Keratinocyte (primary cell): ENCODE measurements around the gene HIPK1. TPM values are rescaled to one million over a fixed set of nuclear protein-coding genes. Genes with fewer than 3 reads are reported as not detected.

ENCODE experiments used
- DNase-seq: peaks from one replicate; pipeline ENCODE4 v3.0.0-alpha.2; 2011; ENCODE audit warnings: low read depth, missing footprints, low spot score
- FAIRE-seq: peaks from 2 replicates; lab custom pipeline; 2011; peaks lifted over from hg19 to GRCh38; lab: Jason Lieb, UNC
- H2AFZ ChIP-seq: 2 replicates; pipeline ENCODE4 v1.6.0; 2012; ENCODE audit warnings: low read length, control low read depth, inconsistent platforms; ENCODE audit not compliant: control insufficient read depth
- H3K27ac ChIP-seq: 2 replicates; pipeline ENCODE4 v1.5.1; 2011; ENCODE audit warnings: low read length; ENCODE audit not compliant: control insufficient read depth, insufficient read depth
- H3K27me3 ChIP-seq: 3 replicates; pipeline ENCODE4 v1.6.0; 2011; ENCODE audit warnings: low read length; ENCODE audit not compliant: control insufficient read depth, insufficient read depth; ENCODE audit errors: extremely low read depth
- H3K36me3 ChIP-seq, 2 experiments: 2 replicates in 1 of 2; 3 replicates in 1 of 2; pipeline ENCODE4 v1.5.1; 2011; ENCODE audit warnings: low read length in 2 of 2, mild to moderate bottlenecking in 1 of 2; ENCODE audit not compliant: control insufficient read depth in 2 of 2, insufficient read depth in 2 of 2; ENCODE audit errors: extremely low read depth in 1 of 2
- H3K4me1 ChIP-seq: 3 replicates; pipeline ENCODE4 v1.5.1; 2011; ENCODE audit warnings: low read length; ENCODE audit not compliant: control insufficient read depth, insufficient read depth; ENCODE audit errors: extremely low read depth
- H3K4me2 ChIP-seq: 3 replicates; pipeline ENCODE4 v1.6.0; 2011; ENCODE audit warnings: low read depth, low read length; ENCODE audit not compliant: control insufficient read depth, insufficient read depth; ENCODE audit errors: extremely low read depth
- H3K4me3 ChIP-seq, 3 experiments: fragments of 200-600 bp in 1 of 3; sonication (generic) in 1 of 3; 2 replicates in 2 of 3; 3 replicates in 1 of 3; pipeline ENCODE4 v1.5.1; 2011 to 2016; ENCODE audit warnings: low read length in 3 of 3, mild to moderate bottlenecking in 3 of 3, control low read depth in 2 of 3, inconsistent platforms in 1 of 3, low read depth in 1 of 3, mixed read lengths in 1 of 3, mixed run types in 1 of 3, moderate library complexity in 1 of 3; ENCODE audit not compliant: control insufficient read depth in 2 of 3, insufficient read depth in 2 of 3; ENCODE audit errors: extremely low read depth in 1 of 3
- H3K79me2 ChIP-seq: 2 replicates; pipeline ENCODE4 v1.6.0; 2012; ENCODE audit warnings: low read length; ENCODE audit not compliant: control insufficient read depth, insufficient read depth
- H3K9ac ChIP-seq: 3 replicates; pipeline ENCODE4 v1.6.0; 2011; ENCODE audit warnings: low read length; ENCODE audit not compliant: control insufficient read depth, insufficient read depth; ENCODE audit errors: extremely low read depth
- H3K9me1 ChIP-seq: 3 replicates; pipeline ENCODE4 v1.6.0; 2011; ENCODE audit warnings: low read length; ENCODE audit not compliant: control insufficient read depth, insufficient read depth; ENCODE audit errors: extremely low read depth
- H3K9me3 ChIP-seq: 2 replicates; pipeline ENCODE4 v1.5.1; 2012; ENCODE audit warnings: low read depth, low read length; ENCODE audit not compliant: control insufficient read depth
- H4K20me1 ChIP-seq: 3 replicates; pipeline ENCODE4 v1.6.0; 2011; ENCODE audit warnings: low read length; ENCODE audit not compliant: control insufficient read depth, insufficient read depth; ENCODE audit errors: extremely low read depth
- CTCF ChIP-seq, 3 experiments: IDR thresholded peaks in 1 of 3; conservative IDR thresholded peaks in 1 of 3; optimal IDR thresholded peaks in 1 of 3; 2 replicates in 2 of 3; 3 replicates in 1 of 3; pipeline versions ENCODE3 to v1.5.1; 2011; ENCODE audit warnings: low read length in 3 of 3, mild to moderate bottlenecking in 3 of 3, moderate library complexity in 2 of 3, control low read depth in 1 of 3, inconsistent platforms in 1 of 3; ENCODE audit not compliant: insufficient read depth in 2 of 3; ENCODE audit errors: extremely low read depth in 1 of 3
- EZH2 ChIP-seq: IDR thresholded peaks from one replicate; pipeline ENCODE4 v1.6.1; 2012; ENCODE audit warnings: inconsistent platforms, mild to moderate bottlenecking, low read length, moderate library complexity
- dilution Hi-C: fragments of 300-500 bp; cut with MboI; formaldehyde crosslinking; loops from one replicate; pipeline ENCODE4 v1.7.0; 2020; ENCODE audit warnings: low sequenced_read_pairs; ENCODE audit not compliant: extremely low pct_ligation_motif_present
- polyA plus RNA-seq, 5 experiments: library from polyadenylated mRNA; depleted of rRNA in 3 of 5; stranded (reverse) in 3 of 5; stranded (forward) in 1 of 5; unstranded in 1 of 5; fragments of >200 nt; gene quantifications; 1 replicate in 1 of 5; 2 replicates in 3 of 5; 3 replicates in 1 of 5; pipeline versions ENCODE4 v1.2.1 to v1.2.3, GENCODE V29; 2011 to 2012; ENCODE audit warnings: missing spikeins in 2 of 5, low read depth in 1 of 5, low replicate concordance in 1 of 5

HIPK1 gene
- polyA plus RNA-seq, 1 donor (not counting 4 experiments of a cell fraction or from before 2014, with no cell fraction given), result 19.9 TPM

- Histone ChIP-seq H3K9ac (no peak overlapping the region), H3K4me2 (no peak overlapping the region), H3K4me3 (no peak overlapping the region), H3K27me3 (no peaks in the 10 kb centered on the region), H2AFZ (no peak overlapping the region), H4K20me1 (no peaks in the 10 kb centered on the region), H3K36me3 (no peaks in the 10 kb centered on the region), H3K27ac (no peak overlapping the region), H3K4me1 (peaks cover 11% of the 10 kb centered on the region), H3K79me2 (no peaks in the 10 kb centered on the region), H3K9me1 (no peaks in the 10 kb centered on the region), H3K9me3 (no peaks in the 10 kb centered on the region)
- TF ChIP-seq CTCF (optimal IDR thresholded peaks at IDR 0.05 in 1 of 3, IDR thresholded peaks at IDR 0.05 in 1 of 3, conservative IDR thresholded peaks at IDR 0.05 in 1 of 3; ENCODE audit: extremely low read depth in 1 of 3, insufficient read depth in 2 of 3, low read length in 3 of 3) (no peak), EZH2 (no peak)
- dilution Hi-C loops, result no loop called here
- FAIRE-seq, result no peak
- no peak for DNase-seq
These were observed 53.8 kb downstream of the HIPK1 start for GRCh38 chr1:113982949-113983348.

- DNase-seq (no peak), FAIRE-seq (no peak)
- Histone ChIP-seq H3K4me3 (no peak overlapping the region), H3K79me2 (no peaks in the 10 kb centered on the region), H3K36me3 (no peaks in the 10 kb centered on the region), H2AFZ (no peak overlapping the region), H3K9me3 (no peaks in the 10 kb centered on the region), H4K20me1 (no peaks in the 10 kb centered on the region), H3K27ac (no peak overlapping the region), H3K4me2 (no peak overlapping the region), H3K27me3 (no peaks in the 10 kb centered on the region), H3K9ac (no peak overlapping the region), H3K9me1 (no peaks in the 10 kb centered on the region), H3K4me1 (peaks cover 11% of the 10 kb centered on the region)
- dilution Hi-C loops, result no loop called here
- no peak for TF ChIP-seq CTCF (optimal IDR thresholded peaks at IDR 0.05 in 1 of 3, IDR thresholded peaks at IDR 0.05 in 1 of 3, conservative IDR thresholded peaks at IDR 0.05 in 1 of 3; ENCODE audit: extremely low read depth in 1 of 3, insufficient read depth in 2 of 3, low read length in 3 of 3)
- TF ChIP-seq EZH2, result no peak
These were observed 54.3 kb downstream of the HIPK1 start for GRCh38 chr1:113983391-113983790.
